Nephron (organoid): ENCODE measurements around the gene CDYL.
"Not testable (repeated sequence)": the region's sequence is repeated elsewhere in the genome, so short reads cannot be mapped to it uniquely, and the experiment has no call there.

ENCODE experiments used
- H3K27ac Mint-ChIP-seq, 3 experiments: 2 replicates each; pipeline ENCODE4 v1.8.0; 2020; ENCODE audit warnings: mixed read lengths in 3 of 3, mild to moderate bottlenecking in 2 of 3, moderate library complexity in 1 of 3
- H3K27me3 Mint-ChIP-seq: 2 replicates; pipeline ENCODE4 v1.8.0; 2021; ENCODE audit warnings: low read depth, mild to moderate bottlenecking, moderate library complexity, mixed read lengths
- H3K36me3 Mint-ChIP-seq: 2 replicates; pipeline ENCODE4 v1.8.0; 2020; ENCODE audit warnings: low read depth, mixed read lengths
- H3K4me1 Mint-ChIP-seq: 2 replicates; pipeline ENCODE4 v1.8.0; 2020; ENCODE audit warnings: mixed read lengths
- H3K4me3 Mint-ChIP-seq, 3 experiments: 2 replicates each; pipeline ENCODE4 v1.8.0; 2020; ENCODE audit warnings: mild to moderate bottlenecking in 3 of 3, mixed read lengths in 3 of 3, moderate library complexity in 2 of 3
- H3K9me3 Mint-ChIP-seq: 2 replicates; pipeline ENCODE4 v1.8.0; 2020; ENCODE audit warnings: mixed read lengths
- CTCF ChIP-seq, 3 experiments: fragments of 200-600 bp; sonication (generic); IDR thresholded peaks; one replicate each; pipeline ENCODE4 v1.5.0; 2021; ENCODE audit warnings: antibody characterized with exemption in 3 of 3; ENCODE audit not compliant: unreplicated experiment in 3 of 3

The CDYL gene

GRCh38 chr6:4997862-4998261, 221.7 kb downstream of the CDYL start:
- Mint-ChIP-seq H3K4me1 (no peaks in the 10 kb centered on the region), H3K27me3 (no peaks in the 10 kb centered on the region), H3K4me3 (no peak overlapping the region), H3K27ac (no peak overlapping the region), H3K36me3 (peaks cover 62% of the 10 kb centered on the region), H3K9me3 (no peaks in the 10 kb centered on the region)
- no peak for TF ChIP-seq CTCF (IDR thresholded peaks at IDR 0.05; ENCODE audit: unreplicated experiment in 3 of 3)

DNA sequence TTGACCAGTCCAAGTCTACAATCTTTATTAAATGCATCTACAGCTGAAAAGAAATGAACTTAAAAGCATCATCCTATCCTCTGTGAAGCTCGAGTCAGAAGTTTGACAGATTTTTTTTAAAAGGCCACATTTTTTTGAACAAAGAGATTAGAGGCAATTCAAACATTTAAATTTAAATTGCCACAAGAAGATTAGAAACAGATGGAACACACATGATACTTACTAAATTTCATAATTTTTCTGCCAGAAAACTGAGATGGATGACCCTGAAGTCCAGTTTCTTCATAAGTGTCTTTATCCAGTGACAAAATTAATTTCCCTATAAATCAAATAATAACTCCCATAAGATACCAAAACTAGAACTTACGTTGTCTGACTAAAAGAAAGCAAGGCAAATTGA, 223.4 kb downstream of the CDYL start:
- no peak for TF ChIP-seq CTCF (IDR thresholded peaks at IDR 0.05; ENCODE audit: unreplicated experiment in 3 of 3)
- Mint-ChIP-seq H3K9me3 (no peaks in the 10 kb centered on the region), H3K27me3 (no peaks in the 10 kb centered on the region), H3K4me1 (peaks cover 10% of the 10 kb centered on the region), H3K36me3 (peaks cover 58% of the 10 kb centered on the region), H3K27ac (peak overlapping the region in 1 of 3 experiments; percentile 59), H3K4me3 (no peak overlapping the region)

GRCh38 chr6:5003604-5004372, 227.6 kb downstream of the CDYL start, which contains the start of gene RPP40:
TSS of gene RPP40 (minus strand) at chr6:5004037. CDS start at chr6:5004002, 35 bp downstream.
- Mint-ChIP-seq H3K27ac (peak within 1 kb of the TSS; percentile 99 to 100 (median 99)), H3K4me3 (peak within 1 kb of the TSS; percentile 96), H3K4me1 (peaks cover 19% of the 10 kb centered on the region), H3K9me3 (no peaks in the 10 kb centered on the region), H3K27me3 (no peaks in the 10 kb centered on the region), H3K36me3 (peaks cover 23% of the 10 kb centered on the region)
- peak; percentile 87 to 97 (median 92) for TF ChIP-seq CTCF (IDR thresholded peaks at IDR 0.05; ENCODE audit: unreplicated experiment in 3 of 3)

DNA sequence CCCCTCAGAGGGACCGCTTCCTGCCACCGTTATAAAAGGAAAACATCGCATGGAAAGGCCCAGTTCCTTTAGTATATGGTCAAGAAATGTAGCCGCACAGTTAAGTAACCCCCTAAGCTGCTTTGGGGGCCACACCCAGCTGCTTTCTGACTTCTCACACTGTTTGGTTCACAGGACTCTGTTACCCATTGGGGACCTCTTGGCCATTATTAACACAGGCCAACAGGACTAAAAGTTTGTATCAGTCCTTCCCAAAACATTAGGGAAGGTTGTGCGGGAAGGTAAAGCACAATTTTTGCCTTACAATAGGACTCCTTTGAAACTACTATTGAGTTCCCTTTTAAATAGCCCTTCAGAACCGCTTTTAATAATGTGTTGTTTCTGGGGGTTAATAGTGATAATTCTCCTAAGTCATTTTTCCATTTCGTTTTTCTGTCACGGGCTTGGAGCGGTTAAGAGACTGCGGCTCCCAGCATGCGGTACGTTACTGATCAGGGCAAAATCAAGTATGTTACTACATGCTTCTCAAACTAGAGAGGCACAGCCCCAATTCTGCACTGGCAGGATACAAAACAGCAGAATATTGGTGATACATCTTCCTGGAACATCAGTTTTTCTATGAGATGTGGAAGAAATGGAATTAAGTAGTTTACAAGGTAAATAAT, 228.3 kb downstream of the CDYL start:
- Mint-ChIP-seq H3K9me3 (no peaks in the 10 kb centered on the region), H3K27me3 (no peaks in the 10 kb centered on the region), H3K4me1 (peaks cover 19% of the 10 kb centered on the region), H3K27ac (peak overlapping the region; percentile 99 to 100 (median 99)), H3K36me3 (peaks cover 17% of the 10 kb centered on the region), H3K4me3 (peak overlapping the region; percentile 96)
- TF ChIP-seq CTCF (IDR thresholded peaks at IDR 0.05; ENCODE audit: unreplicated experiment in 3 of 3) = no peak

GRCh38 chr6:5005038-5005433, 228.8 kb downstream of the CDYL start:
- H3K27me3 Mint-ChIP-seq, H3K9me3 Mint-ChIP-seq: not testable (repeated sequence)
- H3K4me3 Mint-ChIP-seq = peak overlapping the region; percentile 23 to 52 (median 41)
- peaks cover 14% of the 10 kb centered on the region for H3K36me3 Mint-ChIP-seq
- H3K27ac Mint-ChIP-seq = peak overlapping the region; percentile 99 to 100 (median 99)
- H3K4me1 Mint-ChIP-seq = peaks cover 19% of the 10 kb centered on the region
